Measurements from ENCODE around the gene RINL. TPM values are rescaled to one million over a fixed set of nuclear protein-coding genes. Genes with fewer than 3 reads are reported as not detected.
A peak's percentile ranks its signal among the peaks of the same experiment; 100 is the strongest.

RINL gene
- total RNA-seq, 1 experiment from 2014 or later, result 1.3 TPM

GRCh38 chr19:38841180-38841766 is 36.8 kb downstream of the RINL start:
- POLR2A ChIA-PET, result interaction anchor here (0.6 to 2.4 kb wide), 5 partner anchors 8 to 453 kb away, joined by 4 to 24 read pairs (median 5); no protein-coding TSS in a partner anchor
- DNase-seq (ENCODE audit: low read depth, low spot score), result no peak
- no peak overlapping the region for H3K4me3 ChIP-seq (ENCODE audit: low read depth in 2 of 2, low read length in 2 of 2)
- no TSS peak for BruUV-seq (replicated peaks)
- H3K27ac ChIP-seq (ENCODE audit: low read length), result peak overlapping the region; percentile 80
- H3K27me3 ChIP-seq (ENCODE audit: control insufficient read depth, insufficient read depth, low read length), result no peaks in the 10 kb centered on the region
- in situ Hi-C loops (cut with HindIII; ENCODE audit: low pct_unique_long_range_greater_than_20kb, low sequenced_read_pairs) (loop anchor here (10.0 kb wide), 1 partner anchor 94 kb away; the partner anchor contains the start of genes MRPS12 and SARS2), intact Hi-C loops (cut with micrococcal nuclease; ENCODE audit: unreplicated experiment) (no loop called here)
- no peak for ATAC-seq
- CTCF ChIA-PET, result interaction anchor here (1.2 kb wide), 1 partner anchor 8 kb away, joined by 4 read pairs; the partner anchor contains the start of gene HNRNPL
- H3K4me1 ChIP-seq (ENCODE audit: control insufficient read depth, insufficient read depth, low read length), result peaks cover 87% of the 10 kb centered on the region
- H3K9me3 ChIP-seq (ENCODE audit: control insufficient read depth, insufficient read depth, low read depth, low read length), result no peaks in the 10 kb centered on the region
- TF ChIP-seq, protein P1, sequence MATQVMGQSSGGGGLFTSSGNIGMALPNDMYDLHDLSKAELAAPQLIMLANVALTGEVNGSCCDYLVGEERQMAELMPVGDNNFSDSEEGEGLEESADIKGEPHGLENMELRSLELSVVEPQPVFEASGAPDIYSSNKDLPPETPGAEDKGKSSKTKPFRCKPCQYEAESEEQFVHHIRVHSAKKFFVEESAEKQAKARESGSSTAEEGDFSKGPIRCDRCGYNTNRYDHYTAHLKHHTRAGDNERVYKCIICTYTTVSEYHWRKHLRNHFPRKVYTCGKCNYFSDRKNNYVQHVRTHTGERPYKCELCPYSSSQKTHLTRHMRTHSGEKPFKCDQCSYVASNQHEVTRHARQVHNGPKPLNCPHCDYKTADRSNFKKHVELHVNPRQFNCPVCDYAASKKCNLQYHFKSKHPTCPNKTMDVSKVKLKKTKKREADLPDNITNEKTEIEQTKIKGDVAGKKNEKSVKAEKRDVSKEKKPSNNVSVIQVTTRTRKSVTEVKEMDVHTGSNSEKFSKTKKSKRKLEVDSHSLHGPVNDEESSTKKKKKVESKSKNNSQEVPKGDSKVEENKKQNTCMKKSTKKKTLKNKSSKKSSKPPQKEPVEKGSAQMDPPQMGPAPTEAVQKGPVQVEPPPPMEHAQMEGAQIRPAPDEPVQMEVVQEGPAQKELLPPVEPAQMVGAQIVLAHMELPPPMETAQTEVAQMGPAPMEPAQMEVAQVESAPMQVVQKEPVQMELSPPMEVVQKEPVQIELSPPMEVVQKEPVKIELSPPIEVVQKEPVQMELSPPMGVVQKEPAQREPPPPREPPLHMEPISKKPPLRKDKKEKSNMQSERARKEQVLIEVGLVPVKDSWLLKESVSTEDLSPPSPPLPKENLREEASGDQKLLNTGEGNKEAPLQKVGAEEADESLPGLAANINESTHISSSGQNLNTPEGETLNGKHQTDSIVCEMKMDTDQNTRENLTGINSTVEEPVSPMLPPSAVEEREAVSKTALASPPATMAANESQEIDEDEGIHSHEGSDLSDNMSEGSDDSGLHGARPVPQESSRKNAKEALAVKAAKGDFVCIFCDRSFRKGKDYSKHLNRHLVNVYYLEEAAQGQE (IDR thresholded peaks at IDR 0.05; ENCODE audit: insufficient read depth in 1 of 2, low read depth in 2 of 2, low read length in 1 of 2), result no peak
- TF ChIP-seq TCF7L2 (IDR thresholded peaks at IDR 0.05; ENCODE audit: low read depth, low read length) (no peak), SIN3A (IDR thresholded peaks at IDR 0.05; ENCODE audit: borderline replicate concordance, insufficient read depth, low read depth, low read length) (no peak)
- TF ChIP-seq, protein P2, sequence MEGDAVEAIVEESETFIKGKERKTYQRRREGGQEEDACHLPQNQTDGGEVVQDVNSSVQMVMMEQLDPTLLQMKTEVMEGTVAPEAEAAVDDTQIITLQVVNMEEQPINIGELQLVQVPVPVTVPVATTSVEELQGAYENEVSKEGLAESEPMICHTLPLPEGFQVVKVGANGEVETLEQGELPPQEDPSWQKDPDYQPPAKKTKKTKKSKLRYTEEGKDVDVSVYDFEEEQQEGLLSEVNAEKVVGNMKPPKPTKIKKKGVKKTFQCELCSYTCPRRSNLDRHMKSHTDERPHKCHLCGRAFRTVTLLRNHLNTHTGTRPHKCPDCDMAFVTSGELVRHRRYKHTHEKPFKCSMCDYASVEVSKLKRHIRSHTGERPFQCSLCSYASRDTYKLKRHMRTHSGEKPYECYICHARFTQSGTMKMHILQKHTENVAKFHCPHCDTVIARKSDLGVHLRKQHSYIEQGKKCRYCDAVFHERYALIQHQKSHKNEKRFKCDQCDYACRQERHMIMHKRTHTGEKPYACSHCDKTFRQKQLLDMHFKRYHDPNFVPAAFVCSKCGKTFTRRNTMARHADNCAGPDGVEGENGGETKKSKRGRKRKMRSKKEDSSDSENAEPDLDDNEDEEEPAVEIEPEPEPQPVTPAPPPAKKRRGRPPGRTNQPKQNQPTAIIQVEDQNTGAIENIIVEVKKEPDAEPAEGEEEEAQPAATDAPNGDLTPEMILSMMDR (IDR thresholded peaks at IDR 0.05), result no peak
- peaks cover 93% of the 10 kb centered on the region for H3K36me3 ChIP-seq (ENCODE audit: control insufficient read depth, insufficient read depth, low read length)

DNA sequence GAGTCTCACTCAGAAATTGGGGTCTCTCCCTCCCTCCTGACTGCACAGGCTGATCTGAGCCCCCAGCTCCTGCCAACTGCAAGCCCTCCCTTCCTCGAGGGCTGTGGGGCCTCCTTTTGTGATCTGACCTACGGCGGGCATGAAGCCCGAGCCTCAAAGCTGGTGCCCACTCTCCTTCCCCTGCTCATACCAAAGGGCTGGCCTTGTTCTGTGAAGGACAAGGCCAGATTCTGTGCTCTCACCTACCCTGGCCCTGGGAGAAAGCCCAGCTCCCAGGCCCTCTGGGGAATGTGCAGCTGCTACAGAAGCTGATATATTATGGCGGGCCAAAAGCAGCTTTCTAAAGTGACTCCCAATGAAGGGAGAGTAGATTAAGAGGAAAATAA is 37.5 kb downstream of the RINL start:
- Histone ChIP-seq H3K27me3 (ENCODE audit: control insufficient read depth, insufficient read depth, low read length) (no peaks in the 10 kb centered on the region), H3K27ac (ENCODE audit: low read length) (peak overlapping the region; percentile 80), H3K4me1 (ENCODE audit: control insufficient read depth, insufficient read depth, low read length) (peaks cover 87% of the 10 kb centered on the region), H3K9me3 (ENCODE audit: control insufficient read depth, insufficient read depth, low read depth, low read length) (no peaks in the 10 kb centered on the region), H3K4me3 (ENCODE audit: low read depth in 2 of 2, low read length in 2 of 2) (no peak overlapping the region), H3K36me3 (ENCODE audit: control insufficient read depth, insufficient read depth, low read length) (peaks cover 90% of the 10 kb centered on the region)
- in situ Hi-C loops (cut with HindIII; ENCODE audit: low pct_unique_long_range_greater_than_20kb, low sequenced_read_pairs) (loop anchor here (10.0 kb wide), 1 partner anchor 94 kb away; the partner anchor contains the start of genes MRPS12 and SARS2), intact Hi-C loops (cut with micrococcal nuclease; ENCODE audit: unreplicated experiment) (no loop called here)
- POLR2A ChIA-PET, result interaction anchor here (0.7 to 2.4 kb wide), 4 partner anchors 9 to 190 kb away, joined by 3 to 17 read pairs (median 4); no protein-coding TSS in a partner anchor
- no peak for TF ChIP-seq TCF7L2 (IDR thresholded peaks at IDR 0.05; ENCODE audit: low read depth, low read length)
- TF ChIP-seq SIN3A (IDR thresholded peaks at IDR 0.05; ENCODE audit: borderline replicate concordance, insufficient read depth, low read depth, low read length), result no peak
- TF ChIP-seq, protein P1 (IDR thresholded peaks at IDR 0.05; ENCODE audit: insufficient read depth in 1 of 2, low read depth in 2 of 2, low read length in 1 of 2), result no peak
- no peak for TF ChIP-seq POLR2AphosphoS5 (IDR thresholded peaks at IDR 0.05; ENCODE audit: low read depth, low read length)
- TF ChIP-seq, protein P2 (IDR thresholded peaks at IDR 0.05), result no peak
- 0 out of 2 replicates have a peak, but pooled peaks have one; percentile 3 for ATAC-seq
- CTCF ChIA-PET, result interaction anchor here (0.8 to 1.2 kb wide), 2 partner anchors 9 to 438 kb away, joined by 3 to 4 read pairs; partner anchors contain the start of genes FAM98C and HNRNPL
- DNase-seq (ENCODE audit: low read depth, low spot score), result no peak
- BruUV-seq (replicated peaks), result no TSS peak
